ENCODE data around the gene HOXA7. TPM values are rescaled to one million over a fixed set of nuclear protein-coding genes. Genes with fewer than 3 reads are reported as not detected.

Gene HOXA7
- total RNA-seq, 2 donors from 2014 or later, result 0.26 to 0.66 TPM

GRCh38 chr7:27105301-27106031 is 51.0 kb downstream of the HOXA7 start:
- DNase-seq, result no peak
- H3K27me3 ChIP-seq, result peaks cover 0 to 63% of the 10 kb centered on the region in 2 donors
- H3K9me3 ChIP-seq, result no peaks in the 10 kb centered on the region
- no peak overlapping the region for H3K27ac ChIP-seq
- no peak for ATAC-seq
- intact Hi-C loops (cut with DNase I), result no loop called here
- peaks cover 14% of the 10 kb centered on the region for H3K4me1 ChIP-seq
- H3K36me3 ChIP-seq (replicated peaks in 1 of 2; ENCODE audit: insufficient read depth in 1 of 2, low read depth in 2 of 2), result no peaks in the 10 kb centered on the region
- 33 to 34% methylated on average over 13 of the region's 13 CpGs for WGBS, 2 donors
- no peak overlapping the region for H3K4me3 ChIP-seq
- TF ChIP-seq CTCF (IDR thresholded peaks at IDR 0.05) (no peak), POLR2A (IDR thresholded peaks at IDR 0.05) (no peak)

- intact Hi-C loops (cut with DNase I), result no loop called here
- Histone ChIP-seq H3K4me1 (peaks cover 17% of the 10 kb centered on the region), H3K27ac (peak overlapping the region in 1 of 4 donors; percentile 30), H3K27me3 (peaks cover 0 to 63% of the 10 kb centered on the region in 2 donors), H3K9me3 (no peaks in the 10 kb centered on the region), H3K4me3 (no peak overlapping the region), H3K36me3 (replicated peaks in 1 of 2; ENCODE audit: insufficient read depth in 1 of 2, low read depth in 2 of 2) (no peaks in the 10 kb centered on the region)
- ATAC-seq (no peak), DNase-seq (no peak)
- 16 to 21% methylated on average over 13 of the region's 13 CpGs for WGBS, 2 donors
- TF ChIP-seq CTCF (IDR thresholded peaks at IDR 0.05) (no peak), POLR2A (IDR thresholded peaks at IDR 0.05) (no peak)
These were observed 52.0 kb downstream of the HOXA7 start for GRCh38 chr7:27104341-27105058.

MicroRNA genes within 50 kb of the gene (microRNA counts, 767-probe panel; counts per million panel counts)
- microRNA hsa-miR-196b-5p, result 0 to 736 counts per million in 2 donors

Small RNA genes within 50 kb of the gene (microRNA-seq; reads per million reads assigned to microRNA genes)
- 9.3 to 19.3 reads per million in 2 donors for gene MIR196B (ENCODE audit: borderline number of aligned reads in 2 of 2, borderline replicate concordance in 2 of 2)

Small RNA genes within 50 kb of the gene (small RNA-seq; reads per million reads assigned to genes)
- gene AC004080.5, result not detected
- not detected for gene RF02140
- gene RF02141, result not detected

Other genes starting within 250 kb of the HOXA7 start
- gene HOXA1, start 60.7 kb downstream of the HOXA7 start, total RNA-seq, result not detected
- under 1 TPM in 1 of 2 donors, not detected in 1; 0.66 TPM for gene HOXA2, start 54.0 kb downstream of the HOXA7 start, total RNA-seq
- 1 to 10 TPM in 1 of 2 donors, under 1 TPM in 1; 0.78 to 1.6 TPM for gene HOXA4, start 25.9 kb downstream of the HOXA7 start, total RNA-seq
- 1 to 10 TPM in 1 of 2 donors, under 1 TPM in 1; 0.99 to 2.6 TPM for gene HOXA5, start 13.0 kb downstream of the HOXA7 start, total RNA-seq
- not detected for gene HOXA6, start 8.9 kb downstream of the HOXA7 start, total RNA-seq
- 1 to 10 TPM in 1 of 2 donors, not detected in 1; 1.6 TPM for gene HOXA3, start 4.1 kb downstream of the HOXA7 start, total RNA-seq
- gene HOXA9, start 8.9 kb upstream of the HOXA7 start, total RNA-seq, result not detected
- gene HOXA10, start 17.6 kb upstream of the HOXA7 start, total RNA-seq, result under 1 TPM in 1 of 2 donors, not detected in 1; 0.52 TPM
- gene HOXA11, start 28.6 kb upstream of the HOXA7 start, total RNA-seq, result not detected
- gene HOXA13, start 43.4 kb upstream of the HOXA7 start, total RNA-seq, result not detected
- gene EVX1, start 86.1 kb upstream of the HOXA7 start, total RNA-seq, result not detected